ENCODE measurements around the gene R3HDM4. TPM values are rescaled to one million over a fixed set of nuclear protein-coding genes. Genes with fewer than 3 reads are reported as not detected.
A peak's percentile ranks its signal among the peaks of the same experiment; 100 is the strongest.

Gene R3HDM4
- total and polyA plus RNA-seq, 9 of the 15 experiments (the other 6 are each of a cell fraction or from before 2014, with no cell fraction given) = 3.2 to 154 (median 59.0) TPM

- no peak for TF ChIP-seq HEY1 (CRISPR knock-in tag; IDR thresholded peaks at IDR 0.05; ENCODE audit: borderline replicate concordance)
- peak; percentile 83 for TF ChIP-seq ATF3 (IDR thresholded peaks at IDR 0.05)
- no peak for TF ChIP-seq ATF3 (CRISPR knock-in tag; conservative IDR thresholded peaks at IDR 0.05)
- peak; percentile 83 for TF ChIP-seq CXXC5 (CRISPR knock-in tag; IDR thresholded peaks at IDR 0.05)
- TF ChIP-seq MCM5 (IDR thresholded peaks at IDR 0.05; ENCODE audit: low read depth) = no peak
- TF ChIP-seq CHD1 (IDR thresholded peaks at IDR 0.05; ENCODE audit: low read length) = no peak
- no peak for TF ChIP-seq FIP1L1 (IDR thresholded peaks at IDR 0.05; ENCODE audit: low read depth, low read length, poor library complexity, severe bottlenecking)
- no peak for TF ChIP-seq TARDBP (IDR thresholded peaks at IDR 0.05)
- no peak for TF ChIP-seq ZC3H4 (CRISPR knock-in tag; IDR thresholded peaks at IDR 0.05; ENCODE audit: borderline replicate concordance)
- peak; percentile 32; the same call in 1 of the 2 replicates for TF ChIP-seq REST (IDR thresholded peaks at IDR 0.05; ENCODE audit: borderline replicate concordance)
- TF ChIP-seq REST (CRISPR knock-in tag; IDR thresholded peaks at IDR 0.05; ENCODE audit: low read depth) = no peak; the same call in 1 of the 2 replicates
- TF ChIP-seq ZNF79 (CRISPR knock-in tag; IDR thresholded peaks at IDR 0.05; ENCODE audit: low read depth) = peak; percentile 47; the same call in 1 of the 2 replicates
- TF ChIP-seq, protein P1, sequence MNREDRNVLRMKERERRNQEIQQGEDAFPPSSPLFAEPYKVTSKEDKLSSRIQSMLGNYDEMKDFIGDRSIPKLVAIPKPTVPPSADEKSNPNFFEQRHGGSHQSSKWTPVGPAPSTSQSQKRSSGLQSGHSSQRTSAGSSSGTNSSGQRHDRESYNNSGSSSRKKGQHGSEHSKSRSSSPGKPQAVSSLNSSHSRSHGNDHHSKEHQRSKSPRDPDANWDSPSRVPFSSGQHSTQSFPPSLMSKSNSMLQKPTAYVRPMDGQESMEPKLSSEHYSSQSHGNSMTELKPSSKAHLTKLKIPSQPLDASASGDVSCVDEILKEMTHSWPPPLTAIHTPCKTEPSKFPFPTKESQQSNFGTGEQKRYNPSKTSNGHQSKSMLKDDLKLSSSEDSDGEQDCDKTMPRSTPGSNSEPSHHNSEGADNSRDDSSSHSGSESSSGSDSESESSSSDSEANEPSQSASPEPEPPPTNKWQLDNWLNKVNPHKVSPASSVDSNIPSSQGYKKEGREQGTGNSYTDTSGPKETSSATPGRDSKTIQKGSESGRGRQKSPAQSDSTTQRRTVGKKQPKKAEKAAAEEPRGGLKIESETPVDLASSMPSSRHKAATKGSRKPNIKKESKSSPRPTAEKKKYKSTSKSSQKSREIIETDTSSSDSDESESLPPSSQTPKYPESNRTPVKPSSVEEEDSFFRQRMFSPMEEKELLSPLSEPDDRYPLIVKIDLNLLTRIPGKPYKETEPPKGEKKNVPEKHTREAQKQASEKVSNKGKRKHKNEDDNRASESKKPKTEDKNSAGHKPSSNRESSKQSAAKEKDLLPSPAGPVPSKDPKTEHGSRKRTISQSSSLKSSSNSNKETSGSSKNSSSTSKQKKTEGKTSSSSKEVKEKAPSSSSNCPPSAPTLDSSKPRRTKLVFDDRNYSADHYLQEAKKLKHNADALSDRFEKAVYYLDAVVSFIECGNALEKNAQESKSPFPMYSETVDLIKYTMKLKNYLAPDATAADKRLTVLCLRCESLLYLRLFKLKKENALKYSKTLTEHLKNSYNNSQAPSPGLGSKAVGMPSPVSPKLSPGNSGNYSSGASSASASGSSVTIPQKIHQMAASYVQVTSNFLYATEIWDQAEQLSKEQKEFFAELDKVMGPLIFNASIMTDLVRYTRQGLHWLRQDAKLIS (CRISPR knock-in tag; IDR thresholded peaks at IDR 0.05) = no peak
- TF ChIP-seq SIRT6 (IDR thresholded peaks at IDR 0.05; ENCODE audit: low read depth, low read length) = no peak
- no peak for TF ChIP-seq ZNF324 (CRISPR knock-in tag; IDR thresholded peaks at IDR 0.05)
Measured at GRCh38 chr19:925087-925525, 12.1 kb upstream of the R3HDM4 start (continued).

Measured in K562 (cell line).